Stomach (tissue), 9 donors: ENCODE data around the gene SLC25A41. TPM values are rescaled to one million over a fixed set of nuclear protein-coding genes. Genes with fewer than 3 reads are reported as not detected.
"Not testable (repeated sequence)": the region's sequence is repeated elsewhere in the genome, so short reads cannot be mapped to it uniquely, and the experiment has no call there.

ENCODE experiments used
- DNase-seq, 2 donors: peaks; one replicate each; pipeline versions ENCODE4 v3.0.0 to v3.0.0-alpha.2; 2013 to 2019
- H3K27ac ChIP-seq, 5 donors: fragments of 200-600 bp in 4 of 5; sonication (generic) in 4 of 5; one replicate each; pipeline ENCODE4 v1.5.1; 2013 to 2019; ENCODE audit warnings: mild to moderate bottlenecking in 1 of 5, moderate library complexity in 1 of 5
- H3K27me3 ChIP-seq, 3 donors: fragments of 200-600 bp; sonication (generic); one replicate each; pipeline ENCODE4 v1.5.1; 2017 to 2019; ENCODE audit warnings: mixed run types in 1 of 3
- H3K36me3 ChIP-seq, 4 donors: fragments of 200-600 bp; sonication (generic); 1 replicate in 3 of 4; 2 replicates in 1 of 4; pipeline ENCODE4 v1.5.1; 2016 to 2019
- H3K4me1 ChIP-seq, 4 donors: fragments of 200-600 bp; sonication (generic); one replicate each; pipeline ENCODE4 v1.5.1; 2016 to 2019
- H3K4me3 ChIP-seq, 4 donors: fragments of 200-600 bp; sonication (generic) in 3 of 4; one replicate each; pipeline ENCODE4 v1.5.1; 2016 to 2019; ENCODE audit warnings: mild to moderate bottlenecking in 1 of 4
- H3K9me3 ChIP-seq, 4 donors: fragments of 200-600 bp; sonication (generic); one replicate each; pipeline ENCODE4 v1.5.1; 2016 to 2019
- CTCF ChIP-seq, 7 experiments: fragments of 450-650 bp in 4 of 7; fragments of 200-600 bp in 3 of 7; sonication (generic) in 3 of 7; IDR thresholded peaks; one replicate each; pipeline ENCODE4 v1.5.1; 2016 to 2019; ENCODE audit warnings: antibody characterized with exemption in 7 of 7, control low read depth in 2 of 7, mild to moderate bottlenecking in 1 of 7
- EP300 ChIP-seq: sonication (generic); formaldehyde crosslinking; IDR thresholded peaks from one replicate; pipeline ENCODE4 v1.6.1; 2017; ENCODE audit warnings: antibody characterized with exemption
- POLR2A ChIP-seq, 4 donors: fragments of 450-650 bp; IDR thresholded peaks; one replicate each; pipeline ENCODE4 v1.6.1; 2016; ENCODE audit warnings: antibody characterized with exemption in 4 of 4, control low read depth in 2 of 4, mild to moderate bottlenecking in 1 of 4, moderate library complexity in 1 of 4
- POLR2AphosphoS5 ChIP-seq, 3 donors: sonication (generic); formaldehyde crosslinking; IDR thresholded peaks; one replicate each; pipeline ENCODE4 v1.6.1; 2016; ENCODE audit warnings: antibody characterized with exemption in 3 of 3
- WGBS, 5 donors: extraction: QIAGEN DNeasy Blood & Tissue Kit in 3 of 5; methylation state at CpG; one replicate each; pipeline versions ENCODE4 v1.1.5 to v1.1.7; 2013 to 2018; 5-methylcytosine and 5-hydroxymethylcytosine counted together
- intact Hi-C: fragments of 100-400 bp; cut with DNase I; formaldehyde crosslinking; loops from one replicate; pipeline ENCODE4 v1.15.1; 2023; ENCODE audit warnings: low total_unique reads
- polyA plus RNA-seq, 3 donors: library from polyadenylated mRNA; stranded (reverse); fragments of 200-250 nt; gene quantifications; one replicate each; pipeline ENCODE4 v1.2.3, GENCODE V29; 2013
- total RNA-seq, 5 donors: library from RNA; depleted of rRNA; stranded (reverse); fragments of >200 nt; gene quantifications; one replicate each; pipeline versions ENCODE4 v1.1.0 to v1.2.3, GENCODE V29; 2014 to 2016
- donor health status: healthy with polysubstance abuse.
- donor health status: Bipolar disorder and iron deficiency.
- donor health status: healthy.

SLC25A41 gene
- total and polyA plus RNA-seq, 8 donors: 0.80 to 4.9 TPM; not detected in 6

- H3K4me3 ChIP-seq: no peak overlapping the region
- WGBS, 5 donors: 91 to 96% (median 93%) methylated on average over 6 of the region's 6 CpGs
- TF ChIP-seq CTCF (IDR thresholded peaks at IDR 0.05) (no peak), POLR2A (IDR thresholded peaks at IDR 0.05) (no peak), POLR2AphosphoS5 (IDR thresholded peaks at IDR 0.05) (no peak), EP300 (no peak)
- DNase-seq: no peak
- intact Hi-C loops: no loop called here
- peaks cover 6 to 13% (median 7%) of the 10 kb centered on the region in 4 donors for H3K36me3 ChIP-seq
- H3K27ac ChIP-seq: no peak overlapping the region
- H3K9me3 ChIP-seq: no peaks in the 10 kb centered on the region
- no peaks in the 10 kb centered on the region for H3K27me3 ChIP-seq
- peaks cover 0 to 19% (median 15%) of the 10 kb centered on the region in 4 donors for H3K4me1 ChIP-seq
These were observed 24.2 kb downstream of the SLC25A41 start for GRCh38 chr19:6409346-6409745.

- intact Hi-C loops: no loop called here
- WGBS, 5 donors: 67 to 87% (median 85%) methylated on average over 5 of the region's 5 CpGs
- no peak overlapping the region for H3K27ac ChIP-seq
These were observed 27.2 kb downstream of the SLC25A41 start for GRCh38 chr19:6406401-6406800.

GRCh38 chr19:6402837-6403608 lies 30.5 kb downstream of the SLC25A41 start:
- Histone ChIP-seq H3K4me3 (no peak overlapping the region), H3K27ac (no peak overlapping the region), H3K4me1 (no peaks in the 10 kb centered on the region), H3K36me3 (no peaks in the 10 kb centered on the region), H3K9me3 (no peaks in the 10 kb centered on the region), H3K27me3 (no peaks in the 10 kb centered on the region)
- peak in 1 of 2 donors; percentile 92 for DNase-seq
- 52 to 63% (median 56%) methylated on average over 22 of the region's 22 CpGs for WGBS, 5 donors
- intact Hi-C loops: no loop called here
- no peak for TF ChIP-seq POLR2A (IDR thresholded peaks at IDR 0.05)
- TF ChIP-seq CTCF (IDR thresholded peaks at IDR 0.05): no peak

More at GRCh38 chr19:6406401-6406800, 27.2 kb downstream of the SLC25A41 start:
- Histone ChIP-seq H3K9me3 (no peaks in the 10 kb centered on the region), H3K4me3 (no peak overlapping the region), H3K4me1 (no peaks in the 10 kb centered on the region), H3K27me3 (no peaks in the 10 kb centered on the region), H3K36me3 (no peaks in the 10 kb centered on the region)
- no peak for DNase-seq
- TF ChIP-seq POLR2AphosphoS5 (IDR thresholded peaks at IDR 0.05) (no peak), CTCF (IDR thresholded peaks at IDR 0.05) (no peak), EP300 (no peak), POLR2A (IDR thresholded peaks at IDR 0.05) (no peak)

- whole genome bisulfite sequencing, 5 donors: 79 to 93% (median 86%) methylated on average over 10 of the region's 10 CpGs
- Histone ChIP-seq H3K4me1 (no peaks in the 10 kb centered on the region), H3K27me3 (no peaks in the 10 kb centered on the region), H3K9me3 (no peaks in the 10 kb centered on the region), H3K27ac (no peak overlapping the region), H3K4me3 (no peak overlapping the region), H3K36me3 (no peaks in the 10 kb centered on the region)
- TF ChIP-seq POLR2A (IDR thresholded peaks at IDR 0.05) (no peak), CTCF (IDR thresholded peaks at IDR 0.05) (no peak)
- intact Hi-C loops: no loop called here
- no peak for DNase-seq
These were observed 31.5 kb downstream of the SLC25A41 start for GRCh38 chr19:6402058-6402457.

- H3K4me3 ChIP-seq, H3K36me3 ChIP-seq, H3K27ac ChIP-seq, H3K27me3 ChIP-seq, H3K4me1 ChIP-seq, H3K9me3 ChIP-seq, DNase-seq, intact Hi-C loops: not testable (repeated sequence)
- WGBS, 5 donors: 83 to 93% (median 88%) methylated on average over 23 of the region's 23 CpGs
These were observed 33.3 kb downstream of the SLC25A41 start for GRCh38 chr19:6400062-6400944.
